ENCODE data around the gene MRPL30. TPM values are rescaled to one million over a fixed set of nuclear protein-coding genes. Genes with fewer than 3 reads are reported as not detected.
"Not testable (repeated sequence)": the region's sequence is repeated elsewhere in the genome, so short reads cannot be mapped to it uniquely, and the experiment has no call there.

MRPL30 gene
- total and polyA plus RNA-seq, 9 donors: 32.1 to 41.4 (median 38.6) TPM

GRCh38 chr2:99205491-99205890 lies 24.5 kb downstream of the MRPL30 start:
- no peak for DNase-seq
- no peaks in the 10 kb centered on the region for H3K36me3 ChIP-seq (ENCODE audit: control insufficient read depth, insufficient read depth, low read length)
- no peak overlapping the region for H3K27ac ChIP-seq (ENCODE audit: low read length)
- H3K9me3 ChIP-seq (replicated peaks; ENCODE audit: control insufficient read depth, low read depth, low read length): peaks cover 6% of the 10 kb centered on the region
- H3K27me3 ChIP-seq (ENCODE audit: control insufficient read depth, insufficient read depth, low read length): no peaks in the 10 kb centered on the region
- WGBS (ENCODE audit: insufficient coverage): 95% methylated on average over 4 of the region's 5 CpGs
- no peaks in the 10 kb centered on the region for H3K4me1 ChIP-seq (ENCODE audit: control insufficient read depth, insufficient read depth, low read length)
- H3K4me3 ChIP-seq (ENCODE audit: low read length): no peak overlapping the region

- Histone ChIP-seq H3K36me3 (ENCODE audit: control insufficient read depth, insufficient read depth, low read length) (no peaks in the 10 kb centered on the region), H3K9me3 (replicated peaks; ENCODE audit: control insufficient read depth, low read depth, low read length) (no peaks in the 10 kb centered on the region), H3K27ac (ENCODE audit: low read length) (no peak overlapping the region), H3K27me3 (ENCODE audit: control insufficient read depth, insufficient read depth, low read length) (no peaks in the 10 kb centered on the region), H3K4me3 (ENCODE audit: low read length) (no peak overlapping the region), H3K4me1 (ENCODE audit: control insufficient read depth, insufficient read depth, low read length) (no peaks in the 10 kb centered on the region)
- WGBS (ENCODE audit: insufficient coverage): no CpG with 5 or more reads among the region's 2 CpGs
- no peak for DNase-seq
Observed at GRCh38 chr2:99216096-99216495, 35.1 kb downstream of the MRPL30 start.

- 80% methylated on average over 4 of the region's 4 CpGs for WGBS (ENCODE audit: insufficient coverage)
Observed at GRCh38 chr2:99217929-99218501, 37.0 kb downstream of the MRPL30 start.

GRCh38 chr2:99233177-99233576 lies 52.2 kb downstream of the MRPL30 start:
- H3K36me3 ChIP-seq (ENCODE audit: control insufficient read depth, insufficient read depth, low read length); H3K4me3 ChIP-seq (ENCODE audit: low read length); DNase-seq; H3K27ac ChIP-seq (ENCODE audit: low read length); H3K27me3 ChIP-seq (ENCODE audit: control insufficient read depth, insufficient read depth, low read length); H3K4me1 ChIP-seq (ENCODE audit: control insufficient read depth, insufficient read depth, low read length): not testable (repeated sequence)
- H3K9me3 ChIP-seq (replicated peaks; ENCODE audit: control insufficient read depth, low read depth, low read length): peaks cover 11% of the 10 kb centered on the region

More at GRCh38 chr2:99217929-99218501, 37.0 kb downstream of the MRPL30 start:
- Histone ChIP-seq H3K9me3 (replicated peaks; ENCODE audit: control insufficient read depth, low read depth, low read length) (no peaks in the 10 kb centered on the region), H3K4me3 (ENCODE audit: low read length) (no peak overlapping the region), H3K36me3 (ENCODE audit: control insufficient read depth, insufficient read depth, low read length) (no peaks in the 10 kb centered on the region), H3K4me1 (ENCODE audit: control insufficient read depth, insufficient read depth, low read length) (no peaks in the 10 kb centered on the region), H3K27ac (ENCODE audit: low read length) (no peak overlapping the region), H3K27me3 (ENCODE audit: control insufficient read depth, insufficient read depth, low read length) (no peaks in the 10 kb centered on the region)
- DNase-seq: no peak

- Histone ChIP-seq H3K36me3 (ENCODE audit: control insufficient read depth, insufficient read depth, low read length) (no peaks in the 10 kb centered on the region), H3K4me1 (ENCODE audit: control insufficient read depth, insufficient read depth, low read length) (no peaks in the 10 kb centered on the region), H3K27ac (ENCODE audit: low read length) (no peak overlapping the region), H3K4me3 (ENCODE audit: low read length) (no peak overlapping the region), H3K9me3 (replicated peaks; ENCODE audit: control insufficient read depth, low read depth, low read length) (no peaks in the 10 kb centered on the region), H3K27me3 (ENCODE audit: control insufficient read depth, insufficient read depth, low read length) (no peaks in the 10 kb centered on the region)
- no peak for DNase-seq
- 88% methylated on average over 1 of the region's 6 CpGs for WGBS (ENCODE audit: insufficient coverage)
Observed at GRCh38 chr2:99238599-99238998, 57.6 kb downstream of the MRPL30 start.

- no peaks in the 10 kb centered on the region for H3K4me1 ChIP-seq (ENCODE audit: control insufficient read depth, insufficient read depth, low read length)
- no peak overlapping the region for H3K27ac ChIP-seq (ENCODE audit: low read length)
- H3K36me3 ChIP-seq (ENCODE audit: control insufficient read depth, insufficient read depth, low read length): no peaks in the 10 kb centered on the region
- no peaks in the 10 kb centered on the region for H3K27me3 ChIP-seq (ENCODE audit: control insufficient read depth, insufficient read depth, low read length)
- no peak for DNase-seq
- H3K4me3 ChIP-seq (ENCODE audit: low read length): no peak overlapping the region
- no peaks in the 10 kb centered on the region for H3K9me3 ChIP-seq (replicated peaks; ENCODE audit: control insufficient read depth, low read depth, low read length)
- WGBS (ENCODE audit: insufficient coverage): 66% methylated on average over 4 of the region's 6 CpGs
Observed at GRCh38 chr2:99240431-99240830, 59.4 kb downstream of the MRPL30 start.

GRCh38 chr2:99242151-99242550 lies 61.2 kb downstream of the MRPL30 start:
- no peak overlapping the region for H3K27ac ChIP-seq (ENCODE audit: low read length)
- DNase-seq: no peak
- WGBS (ENCODE audit: insufficient coverage): 85% methylated on average over 6 of the region's 6 CpGs
- H3K4me3 ChIP-seq (ENCODE audit: low read length): no peak overlapping the region
- H3K36me3 ChIP-seq (ENCODE audit: control insufficient read depth, insufficient read depth, low read length): no peaks in the 10 kb centered on the region
- H3K9me3 ChIP-seq (replicated peaks; ENCODE audit: control insufficient read depth, low read depth, low read length): no peaks in the 10 kb centered on the region
- H3K27me3 ChIP-seq (ENCODE audit: control insufficient read depth, insufficient read depth, low read length): no peaks in the 10 kb centered on the region
- no peaks in the 10 kb centered on the region for H3K4me1 ChIP-seq (ENCODE audit: control insufficient read depth, insufficient read depth, low read length)

Other genes starting within 250 kb of the MRPL30 start
- 1.6 TPM for gene CRACDL, start 245.0 kb upstream of the MRPL30 start, total RNA-seq
- gene CRACDL, start 245.0 kb upstream of the MRPL30 start, polyA plus RNA-seq (ENCODE audit: insufficient read depth in 1 of 8, insufficient read length in 8 of 8, low replicate concordance in 1 of 8): 1 to 10 TPM; 1.4 to 3.3 (median 2.5) TPM
- gene C2orf15, start 39.5 kb upstream of the MRPL30 start, total RNA-seq: 0.04 TPM
- gene C2orf15, start 39.5 kb upstream of the MRPL30 start, polyA plus RNA-seq (ENCODE audit: insufficient read depth in 1 of 8, insufficient read length in 8 of 8, low replicate concordance in 1 of 8): under 1 TPM in 7 of 8 donors, not detected in 1; 0.13 to 0.88 (median 0.54) TPM
- gene TSGA10, start 26.2 kb upstream of the MRPL30 start, total RNA-seq: 3.1 TPM
- gene TSGA10, start 26.2 kb upstream of the MRPL30 start, polyA plus RNA-seq (ENCODE audit: insufficient read depth in 1 of 8, insufficient read length in 8 of 8, low replicate concordance in 1 of 8): 1 to 10 TPM; 1.5 to 2.9 (median 1.8) TPM
- 8.1 TPM for gene LIPT1, start 26.2 kb upstream of the MRPL30 start, total RNA-seq
- 1 to 10 TPM; 6.5 to 9.4 (median 7.3) TPM for gene LIPT1, start 26.2 kb upstream of the MRPL30 start, polyA plus RNA-seq (ENCODE audit: insufficient read depth in 1 of 8, insufficient read length in 8 of 8, low replicate concordance in 1 of 8)
- gene MITD1, start 126 bp upstream of the MRPL30 start, total RNA-seq: 27.5 TPM
- gene MITD1, start 126 bp upstream of the MRPL30 start, polyA plus RNA-seq (ENCODE audit: insufficient read depth in 1 of 8, insufficient read length in 8 of 8, low replicate concordance in 1 of 8): 10 to 100 TPM; 16.8 to 27.8 (median 20.7) TPM
- not detected for gene LYG2, start 74.5 kb downstream of the MRPL30 start, total RNA-seq
- under 1 TPM in 4 of 8 donors, not detected in 4; 0.22 to 0.30 (median 0.25) TPM for gene LYG2, start 74.5 kb downstream of the MRPL30 start, polyA plus RNA-seq (ENCODE audit: insufficient read depth in 1 of 8, insufficient read length in 8 of 8, low replicate concordance in 1 of 8)
- gene LYG1, start 120.0 kb downstream of the MRPL30 start, total RNA-seq: 1.9 TPM
- gene LYG1, start 120.0 kb downstream of the MRPL30 start, polyA plus RNA-seq (ENCODE audit: insufficient read depth in 1 of 8, insufficient read length in 8 of 8, low replicate concordance in 1 of 8): 1 to 10 TPM; 1.3 to 3.6 (median 1.7) TPM
- gene TXNDC9, start 155.1 kb downstream of the MRPL30 start, total RNA-seq: 27.0 TPM
- gene TXNDC9, start 155.1 kb downstream of the MRPL30 start, polyA plus RNA-seq (ENCODE audit: insufficient read depth in 1 of 8, insufficient read length in 8 of 8, low replicate concordance in 1 of 8): 10 to 100 TPM; 20.7 to 31.4 (median 24.6) TPM
- 19.8 TPM for gene EIF5B, start 156.2 kb downstream of the MRPL30 start, total RNA-seq
- 10 to 100 TPM; 46.6 to 60.6 (median 53.2) TPM for gene EIF5B, start 156.2 kb downstream of the MRPL30 start, polyA plus RNA-seq (ENCODE audit: insufficient read depth in 1 of 8, insufficient read length in 8 of 8, low replicate concordance in 1 of 8)